A673 (cell line): ENCODE results near the gene A1BG. TPM values are rescaled to one million over a fixed set of nuclear protein-coding genes. Genes with fewer than 3 reads are reported as not detected.
"Not testable (repeated sequence)": the region's sequence is repeated elsewhere in the genome, so short reads cannot be mapped to it uniquely, and the experiment has no call there.

Experiments
- BruUV-seq: library from RNA; stranded (reverse); fragments of 400-500 nt; replicated peaks from 2 replicates; lab custom pipeline; 2021; lab: Mats Ljungman, UMichigan
- CTCF ChIA-PET: fragments of 300-600 bp; sonication (Branson Sonifier 250); formaldehyde crosslinking; loops from one replicate; lab custom pipeline; 2022; ENCODE audit warnings: antibody characterized with exemption; lab: Charles Lee
- POLR2A ChIA-PET: fragments of 300-600 bp; sonication (Branson Sonifier 250); formaldehyde crosslinking; loops from one replicate; lab custom pipeline; 2022; ENCODE audit warnings: antibody characterized with exemption; ENCODE audit not compliant: low non-redundant PET; lab: Charles Lee
- DNase-seq: peaks from one replicate; pipeline ENCODE4 v3.0.0-alpha.2; 2015; ENCODE audit warnings: low spot score
- H3K27ac ChIP-seq: fragments of 200-600 bp; sonication (generic); 2 replicates; pipeline ENCODE4 v1.5.1; 2016; ENCODE audit warnings: mixed run types, low read depth, mild to moderate bottlenecking, mixed read lengths, antibody characterized with exemption, low read length; ENCODE audit not compliant: poor library complexity, severe bottlenecking
- H3K27me3 ChIP-seq: fragments of 200-600 bp; sonication (generic); replicated peaks from 2 replicates; pipeline ENCODE4 v1.6.1; 2017; ENCODE audit warnings: mixed run types, low read depth, mild to moderate bottlenecking, mixed read lengths, antibody characterized with exemption, low read length; ENCODE audit not compliant: insufficient read depth, poor library complexity
- H3K36me3 ChIP-seq: fragments of 200-600 bp; sonication (generic); 2 replicates; pipeline ENCODE4 v1.6.1; 2016; ENCODE audit warnings: mixed run types, mild to moderate bottlenecking, mixed read lengths, antibody characterized with exemption, low read length; ENCODE audit not compliant: insufficient read depth, poor library complexity, severe bottlenecking
- H3K4me1 ChIP-seq: fragments of 200-600 bp; sonication (generic); 2 replicates; pipeline ENCODE4 v1.6.1; 2017; ENCODE audit warnings: mixed run types, mild to moderate bottlenecking, mixed read lengths, antibody characterized with exemption, low read length; ENCODE audit not compliant: insufficient read depth, poor library complexity, severe bottlenecking
- H3K4me3 ChIP-seq: fragments of 200-600 bp; sonication (generic); 2 replicates; pipeline ENCODE4 v1.5.1; 2016; ENCODE audit warnings: low read depth, mixed run types, mild to moderate bottlenecking, mixed read lengths, low read length; ENCODE audit not compliant: poor library complexity, severe bottlenecking
- H3K9me3 ChIP-seq: fragments of 200-600 bp; sonication (generic); 2 replicates; pipeline ENCODE4 v1.6.1; 2016; ENCODE audit warnings: mixed run types, low read depth, mild to moderate bottlenecking, mixed read lengths, antibody characterized with exemption, low read length; ENCODE audit not compliant: poor library complexity, severe bottlenecking
- CTCF ChIP-seq: fragments of 300-800, 200-600 bp; sonication (generic); conservative IDR thresholded peaks from 2 replicates; pipeline ENCODE4 v1.5.1; 2017; ENCODE audit warnings: low read depth, mild to moderate bottlenecking, antibody characterized with exemption, low read length, moderate library complexity, mixed read lengths
- EZH2 ChIP-seq: fragments of 200-600 bp; sonication (generic); IDR thresholded peaks from 2 replicates; pipeline ENCODE4 v1.6.1; 2017; ENCODE audit warnings: borderline replicate concordance, low read depth, mild to moderate bottlenecking, mixed read lengths, antibody characterized with exemption, low read length; ENCODE audit not compliant: poor library complexity, severe bottlenecking
- intact Hi-C: fragments of 100-400 bp; cut with micrococcal nuclease; formaldehyde crosslinking; loops from one replicate; pipeline ENCODE4 v1.10.0; 2022; ENCODE audit not compliant: unreplicated experiment
- total RNA-seq: library from RNA; stranded (reverse); gene quantifications from 2 replicates; pipeline ENCODE4 v1.2.3, GENCODE V29; 2021

A1BG gene
- total RNA-seq, 1 experiment from 2014 or later, result 15.2 TPM

- intact Hi-C loops, result no loop called here
- no peak for DNase-seq
- no TSS peak for BruUV-seq
- H3K9me3 ChIP-seq, result no peaks in the 10 kb centered on the region
- ChIA-PET POLR2A (no interaction called here), CTCF (interaction anchor here (0.6 kb wide), 1 partner anchor 167 kb away, joined by 3 read pairs; no protein-coding TSS in a partner anchor)
- H3K27ac ChIP-seq, result no peak overlapping the region
- TF ChIP-seq CTCF (no peak), EZH2 (no peak)
- H3K4me3 ChIP-seq, result no peak overlapping the region
- H3K27me3 ChIP-seq, result no peaks in the 10 kb centered on the region
- peaks cover 8% of the 10 kb centered on the region for H3K4me1 ChIP-seq
- H3K36me3 ChIP-seq, result peaks cover 62% of the 10 kb centered on the region
Measured at GRCh38 chr19:58311345-58311865, 41.9 kb downstream of the A1BG start.

- intact Hi-C loops, H3K4me1 ChIP-seq, H3K27me3 ChIP-seq, CTCF ChIA-PET, H3K27ac ChIP-seq, H3K9me3 ChIP-seq, POLR2A ChIA-PET, H3K4me3 ChIP-seq, BruUV-seq: not testable (repeated sequence)
- peak; percentile 34 for DNase-seq
- peak; percentile 28; the same call in 1 of the 2 replicates for TF ChIP-seq CTCF
- H3K36me3 ChIP-seq, result peaks cover 62% of the 10 kb centered on the region
Measured at GRCh38 chr19:58310685-58311084, 42.6 kb downstream of the A1BG start.

- Histone ChIP-seq H3K4me1 (peaks cover 8% of the 10 kb centered on the region), H3K27me3 (no peaks in the 10 kb centered on the region), H3K4me3 (no peak overlapping the region), H3K27ac (no peak overlapping the region), H3K36me3 (peaks cover 42% of the 10 kb centered on the region), H3K9me3 (no peaks in the 10 kb centered on the region)
- no TSS peak for BruUV-seq
- DNase-seq, result no peak
- TF ChIP-seq EZH2 (no peak), CTCF (no peak)
- ChIA-PET POLR2A (no interaction called here), CTCF (no interaction called here)
- intact Hi-C loops, result no loop called here
Measured at GRCh38 chr19:58307736-58308135, 45.6 kb downstream of the A1BG start.
